Kidney epithelial cell (primary cell): Measurements from ENCODE around the gene METTL6. TPM values are rescaled to one million over a fixed set of nuclear protein-coding genes. Genes with fewer than 3 reads are reported as not detected.

ENCODE experiments used
- DNase-seq: peaks from one replicate; pipeline ENCODE4 v3.0.0-alpha.2; 2010; ENCODE audit warnings: low read depth
- H3K27me3 ChIP-seq: 2 replicates; pipeline ENCODE4 v1.6.0; 2011; ENCODE audit warnings: low read length; ENCODE audit not compliant: control insufficient read depth, insufficient read depth
- H3K36me3 ChIP-seq: 2 replicates; pipeline ENCODE4 v1.5.1; 2011; ENCODE audit warnings: low read length; ENCODE audit not compliant: control insufficient read depth, insufficient read depth
- H3K4me3 ChIP-seq: 2 replicates; pipeline ENCODE4 v1.5.1; 2011; ENCODE audit warnings: low read depth, mild to moderate bottlenecking, control low read depth, low read length
- total RNA-seq: library from RNA; depleted of rRNA; stranded (reverse); fragments of >200 nt; gene quantifications from 2 replicates; pipeline ENCODE4 v1.2.3, GENCODE V29; 2015
- TF ChIP-seq, protein P1 (sequence below): IDR thresholded peaks from 2 replicates; pipeline ENCODE4 v1.5.1; 2011; ENCODE audit warnings: mild to moderate bottlenecking, moderate library complexity, low read length, control low read depth, inconsistent platforms; ENCODE audit not compliant: insufficient read depth, poor library complexity, severe bottlenecking

Gene METTL6
- total RNA-seq, 1 donor from 2014 or later = 31.6 TPM

DNA sequence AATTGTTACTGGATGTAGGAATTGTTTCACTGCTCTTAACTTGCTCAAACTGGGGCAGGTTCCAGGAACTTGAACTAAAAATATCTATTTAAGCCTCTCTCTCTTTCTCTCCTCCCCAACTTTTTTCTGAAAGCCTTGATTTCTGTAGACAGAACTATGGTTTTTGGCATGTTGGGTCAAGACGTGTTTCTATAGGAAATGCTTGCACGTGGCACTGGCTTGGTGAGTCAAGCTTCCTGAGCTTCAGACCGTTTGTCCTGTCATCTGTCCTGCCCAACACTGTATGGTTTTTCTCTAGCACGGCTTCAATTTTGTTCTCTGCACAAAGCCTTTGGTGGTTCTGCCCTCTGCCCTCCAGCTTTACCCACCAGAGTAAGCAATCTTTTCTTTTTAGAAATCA is 13.5 kb upstream of the METTL6 start:
- Histone ChIP-seq H3K4me3 (no peak overlapping the region), H3K36me3 (peaks cover 3% of the 10 kb centered on the region), H3K27me3 (no peaks in the 10 kb centered on the region)
- no peak for DNase-seq
- TF ChIP-seq, protein P1, sequence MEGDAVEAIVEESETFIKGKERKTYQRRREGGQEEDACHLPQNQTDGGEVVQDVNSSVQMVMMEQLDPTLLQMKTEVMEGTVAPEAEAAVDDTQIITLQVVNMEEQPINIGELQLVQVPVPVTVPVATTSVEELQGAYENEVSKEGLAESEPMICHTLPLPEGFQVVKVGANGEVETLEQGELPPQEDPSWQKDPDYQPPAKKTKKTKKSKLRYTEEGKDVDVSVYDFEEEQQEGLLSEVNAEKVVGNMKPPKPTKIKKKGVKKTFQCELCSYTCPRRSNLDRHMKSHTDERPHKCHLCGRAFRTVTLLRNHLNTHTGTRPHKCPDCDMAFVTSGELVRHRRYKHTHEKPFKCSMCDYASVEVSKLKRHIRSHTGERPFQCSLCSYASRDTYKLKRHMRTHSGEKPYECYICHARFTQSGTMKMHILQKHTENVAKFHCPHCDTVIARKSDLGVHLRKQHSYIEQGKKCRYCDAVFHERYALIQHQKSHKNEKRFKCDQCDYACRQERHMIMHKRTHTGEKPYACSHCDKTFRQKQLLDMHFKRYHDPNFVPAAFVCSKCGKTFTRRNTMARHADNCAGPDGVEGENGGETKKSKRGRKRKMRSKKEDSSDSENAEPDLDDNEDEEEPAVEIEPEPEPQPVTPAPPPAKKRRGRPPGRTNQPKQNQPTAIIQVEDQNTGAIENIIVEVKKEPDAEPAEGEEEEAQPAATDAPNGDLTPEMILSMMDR = no peak

- no peak overlapping the region for H3K4me3 ChIP-seq
- TF ChIP-seq, protein P1 = no peak
- no peaks in the 10 kb centered on the region for H3K27me3 ChIP-seq
- no peak for DNase-seq
- peaks cover 3% of the 10 kb centered on the region for H3K36me3 ChIP-seq
Measured at GRCh38 chr3:15439476-15439875, 12.1 kb upstream of the METTL6 start.

GRCh38 chr3:15438983-15439382 is 11.6 kb upstream of the METTL6 start:
- no peak for DNase-seq
- Histone ChIP-seq H3K36me3 (peaks cover 3% of the 10 kb centered on the region), H3K4me3 (no peak overlapping the region), H3K27me3 (no peaks in the 10 kb centered on the region)
- TF ChIP-seq, protein P1 = no peak

- H3K4me3 ChIP-seq = no peak overlapping the region
- no peaks in the 10 kb centered on the region for H3K27me3 ChIP-seq
- peaks cover 1% of the 10 kb centered on the region for H3K36me3 ChIP-seq
- DNase-seq = no peak
- TF ChIP-seq, protein P1 = no peak
Measured at GRCh38 chr3:15436246-15436645, 8.9 kb upstream of the METTL6 start.

GRCh38 chr3:15434756-15435155 is 7.4 kb upstream of the METTL6 start:
- Histone ChIP-seq H3K4me3 (no peak overlapping the region), H3K36me3 (peaks cover 1% of the 10 kb centered on the region), H3K27me3 (no peaks in the 10 kb centered on the region)
- no peak for DNase-seq
- TF ChIP-seq, protein P1 = no peak

DNA sequence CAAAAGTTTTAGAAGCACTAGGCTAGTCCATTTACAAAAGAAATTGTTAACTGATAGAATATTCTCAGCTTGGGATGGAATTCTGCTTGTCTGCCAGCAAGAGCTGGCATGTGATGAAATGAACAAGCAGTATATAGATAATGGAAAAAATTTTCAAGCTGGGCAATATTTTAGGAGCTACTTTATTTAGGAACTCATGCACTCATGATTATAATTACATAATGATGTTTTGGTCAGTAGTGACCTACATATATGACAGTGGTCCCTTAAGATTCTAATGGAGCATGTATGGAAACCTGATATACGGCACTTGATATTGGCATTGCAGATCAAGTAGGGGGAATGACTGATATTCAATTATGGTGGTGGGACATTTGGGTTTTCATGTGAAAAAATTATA is 6.2 kb upstream of the METTL6 start:
- Histone ChIP-seq H3K27me3 (no peaks in the 10 kb centered on the region), H3K36me3 (no peaks in the 10 kb centered on the region), H3K4me3 (no peak overlapping the region)
- DNase-seq = no peak
- TF ChIP-seq, protein P1 = no peak
